Measurements from ENCODE around the gene PSMD9.

Gene PSMD9

GRCh38 chr12:121955258-121956237 is 67.0 kb downstream of the PSMD9 start:
- DNase-seq (ENCODE audit: low read depth): no peak

GRCh38 chr12:121957861-121958515 is 69.4 kb downstream of the PSMD9 start:
- DNase-seq (ENCODE audit: low read depth): no peak

- no peak for DNase-seq (ENCODE audit: low read depth)
Measured at GRCh38 chr12:121958541-121959240, 70.1 kb downstream of the PSMD9 start.

GRCh38 chr12:121960541-121960940 is 72.0 kb downstream of the PSMD9 start:
- no peak for DNase-seq (ENCODE audit: low read depth)

- DNase-seq (ENCODE audit: low read depth): no peak
Measured at GRCh38 chr12:121961195-121961879, 72.7 kb downstream of the PSMD9 start.

GRCh38 chr12:121963341-121964018 is 74.9 kb downstream of the PSMD9 start:
- no peak for DNase-seq (ENCODE audit: low read depth)

- DNase-seq (ENCODE audit: low read depth): no peak
Measured at GRCh38 chr12:121964813-121965643, 76.4 kb downstream of the PSMD9 start.

- DNase-seq (ENCODE audit: low read depth): no peak
Measured at GRCh38 chr12:121966959-121967358, 78.4 kb downstream of the PSMD9 start.
